ENCODE results near the gene GMNC.
A peak's percentile ranks its signal among the peaks of the same experiment; 100 is the strongest.

The GMNC gene

GRCh38 chr3:190865419-190865818 lies 2.9 kb upstream of the GMNC start:
- DNase-seq (ENCODE audit: low spot score) = no peak
- no peak for TF ChIP-seq CTCF (IDR thresholded peaks at IDR 0.05; ENCODE audit: extremely low read depth, missing control alignments)

GRCh38 chr3:190864002-190864401 lies 1.5 kb upstream of the GMNC start:
- TF ChIP-seq CTCF (IDR thresholded peaks at IDR 0.05; ENCODE audit: extremely low read depth, missing control alignments) = no peak
- DNase-seq (ENCODE audit: low spot score) = no peak

- DNase-seq (ENCODE audit: low spot score) = peak; percentile 15
- TF ChIP-seq CTCF (IDR thresholded peaks at IDR 0.05; ENCODE audit: extremely low read depth, missing control alignments) = no peak
Observed at GRCh38 chr3:190863119-190863465, 598 bp upstream of the GMNC start.

GRCh38 chr3:190860521-190860920 lies 2.0 kb downstream of the GMNC start:
- TF ChIP-seq CTCF (IDR thresholded peaks at IDR 0.05; ENCODE audit: extremely low read depth, missing control alignments) = no peak

GRCh38 chr3:190855151-190855550 lies 7.3 kb downstream of the GMNC start:
- no peak for DNase-seq (ENCODE audit: low spot score)
- no peak for TF ChIP-seq CTCF (IDR thresholded peaks at IDR 0.05; ENCODE audit: extremely low read depth, missing control alignments)

More at GRCh38 chr3:190860521-190860920, 2.0 kb downstream of the GMNC start:
- no peak for DNase-seq (ENCODE audit: low spot score)

GRCh38 chr3:190854062-190854461 lies 8.4 kb downstream of the GMNC start:
- DNase-seq (ENCODE audit: low spot score) = no peak
- no peak for TF ChIP-seq CTCF (IDR thresholded peaks at IDR 0.05; ENCODE audit: extremely low read depth, missing control alignments)

GRCh38 chr3:190853464-190853863 lies 9.0 kb downstream of the GMNC start:
- TF ChIP-seq CTCF (IDR thresholded peaks at IDR 0.05; ENCODE audit: extremely low read depth, missing control alignments) = no peak
- no peak for DNase-seq (ENCODE audit: low spot score)

All from GM20000 (cell line).